Stimulated activated CD4-positive, alpha-beta T cell treated with anti-CD3 and anti-CD28 coated beads, TNF-alpha, amount 100 ng/mL, for 48 hours (primary cell): ENCODE measurements around the gene ACTR3.

ENCODE experiments used
- DNase-seq, 3 donors: peaks; one replicate each; pipeline ENCODE4 v3.0.0-alpha.2; 2020; ENCODE audit warnings: low read depth in 3 of 3

The ACTR3 gene

GRCh38 chr2:114001152-114001551 is 111.3 kb downstream of the ACTR3 start:
- DNase-seq, result no peak

GRCh38 chr2:114001937-114002336 is 112.0 kb downstream of the ACTR3 start:
- no peak for DNase-seq

- DNase-seq, result no peak
Observed at GRCh38 chr2:114005110-114005783, 115.4 kb downstream of the ACTR3 start.

- DNase-seq, result no peak
Observed at GRCh38 chr2:114006460-114006859, 116.6 kb downstream of the ACTR3 start.

GRCh38 chr2:114007436-114007835 is 117.5 kb downstream of the ACTR3 start:
- DNase-seq, result no peak

- DNase-seq, result no peak
Observed at GRCh38 chr2:114008720-114009119, 118.8 kb downstream of the ACTR3 start.

- no peak for DNase-seq
Observed at GRCh38 chr2:114009205-114009944, 119.5 kb downstream of the ACTR3 start.

- DNase-seq, result no peak
Observed at GRCh38 chr2:114010001-114010400, 120.1 kb downstream of the ACTR3 start.

- DNase-seq, result no peak
Observed at GRCh38 chr2:114011713-114012112, 121.8 kb downstream of the ACTR3 start.
